GM20000 (cell line): Measurements from ENCODE around the gene CUX1.
"Not testable (repeated sequence)": the region's sequence is repeated elsewhere in the genome, so short reads cannot be mapped to it uniquely, and the experiment has no call there.

Source experiments
- DNase-seq: peaks from one replicate; pipeline ENCODE4 v3.0.0; 2012; ENCODE audit warnings: low spot score
- TF ChIP-seq, protein P1 (sequence below): IDR thresholded peaks from 2 replicates; pipeline ENCODE4 v1.5.1; 2012; ENCODE audit warnings: mild to moderate bottlenecking, control low read depth; ENCODE audit errors: extremely low read depth, missing control alignments

The CUX1 gene

DNA sequence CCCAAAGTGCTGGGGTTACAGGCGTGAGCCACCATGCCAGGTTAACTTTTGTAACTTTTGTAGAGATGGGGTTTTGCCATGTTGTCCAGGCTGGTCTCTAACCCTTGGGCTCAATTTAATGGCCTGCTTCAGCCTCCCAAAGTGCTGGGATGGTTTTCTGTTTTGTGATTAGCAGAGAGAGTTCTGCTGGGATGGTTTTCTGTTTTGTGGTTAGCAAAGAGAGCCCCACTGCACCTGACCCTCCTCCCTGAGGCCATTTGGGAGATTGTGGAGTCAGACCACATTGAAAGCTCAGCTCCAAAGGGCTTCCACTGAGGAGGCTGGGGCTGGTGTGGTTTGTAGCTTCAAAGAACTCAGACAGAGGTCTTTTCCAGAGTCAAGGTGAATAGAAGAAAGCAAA, 29.6 kb upstream of the CUX1 start:
- DNase-seq = no peak

DNA sequence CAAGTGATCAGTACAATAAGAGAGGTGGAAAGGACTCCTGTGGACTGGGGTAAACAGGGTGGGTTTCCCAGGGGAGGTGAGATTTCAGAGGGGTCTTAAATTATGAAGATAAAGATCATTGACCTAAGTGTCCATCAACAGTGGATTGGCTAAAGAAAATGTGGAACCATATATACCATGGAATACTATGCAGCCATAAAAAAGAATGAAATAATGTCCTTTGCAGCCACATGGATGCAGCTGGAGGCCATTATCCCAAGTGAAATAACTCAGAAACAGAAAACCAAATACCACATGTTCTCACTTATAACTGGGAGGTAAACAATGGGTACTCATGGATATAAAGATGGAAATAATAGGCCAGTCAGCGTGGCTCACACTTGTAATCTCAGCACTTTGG, 28.9 kb upstream of the CUX1 start:
- DNase-seq = no peak
- TF ChIP-seq, protein P1, sequence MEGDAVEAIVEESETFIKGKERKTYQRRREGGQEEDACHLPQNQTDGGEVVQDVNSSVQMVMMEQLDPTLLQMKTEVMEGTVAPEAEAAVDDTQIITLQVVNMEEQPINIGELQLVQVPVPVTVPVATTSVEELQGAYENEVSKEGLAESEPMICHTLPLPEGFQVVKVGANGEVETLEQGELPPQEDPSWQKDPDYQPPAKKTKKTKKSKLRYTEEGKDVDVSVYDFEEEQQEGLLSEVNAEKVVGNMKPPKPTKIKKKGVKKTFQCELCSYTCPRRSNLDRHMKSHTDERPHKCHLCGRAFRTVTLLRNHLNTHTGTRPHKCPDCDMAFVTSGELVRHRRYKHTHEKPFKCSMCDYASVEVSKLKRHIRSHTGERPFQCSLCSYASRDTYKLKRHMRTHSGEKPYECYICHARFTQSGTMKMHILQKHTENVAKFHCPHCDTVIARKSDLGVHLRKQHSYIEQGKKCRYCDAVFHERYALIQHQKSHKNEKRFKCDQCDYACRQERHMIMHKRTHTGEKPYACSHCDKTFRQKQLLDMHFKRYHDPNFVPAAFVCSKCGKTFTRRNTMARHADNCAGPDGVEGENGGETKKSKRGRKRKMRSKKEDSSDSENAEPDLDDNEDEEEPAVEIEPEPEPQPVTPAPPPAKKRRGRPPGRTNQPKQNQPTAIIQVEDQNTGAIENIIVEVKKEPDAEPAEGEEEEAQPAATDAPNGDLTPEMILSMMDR = no peak

More for the DNA sequence above, 29.6 kb upstream of the CUX1 start:
- TF ChIP-seq, protein P1 = no peak

- TF ChIP-seq, protein P1 = no peak
These were observed 26.7 kb upstream of the CUX1 start for GRCh38 chr7:101790566-101791293.

DNA sequence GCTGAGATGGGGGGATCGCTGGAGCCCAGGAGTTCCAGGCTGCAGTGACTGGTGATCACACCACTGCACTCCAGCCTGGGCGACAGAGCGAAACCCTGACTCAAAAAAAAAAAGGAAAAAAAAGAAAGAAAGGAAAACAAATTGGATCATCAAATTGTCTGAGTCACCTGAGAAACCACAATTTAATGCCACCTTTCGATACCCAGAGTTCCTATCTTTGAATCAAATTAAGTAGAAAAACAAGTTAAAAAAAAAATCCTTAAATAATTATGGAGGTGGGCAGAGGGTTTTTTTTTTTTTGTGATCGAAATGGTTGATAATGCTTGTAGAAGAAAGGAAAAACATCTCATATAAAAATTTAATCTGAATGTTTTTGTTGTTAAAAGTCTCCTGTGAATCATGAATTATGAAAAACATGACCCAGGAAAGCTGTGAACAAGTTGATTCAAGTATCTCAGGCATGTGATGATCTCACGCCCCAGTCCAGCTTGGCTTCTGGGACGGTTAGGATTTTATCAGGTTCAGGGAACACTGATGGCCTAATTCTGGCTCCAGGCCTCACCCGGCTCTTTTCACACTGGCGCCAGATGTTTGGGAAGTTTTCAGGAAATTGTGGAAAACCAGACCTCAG, 25.3 kb upstream of the CUX1 start:
- no peak for DNase-seq
- TF ChIP-seq, protein P1 = no peak

More at GRCh38 chr7:101790566-101791293, 26.7 kb upstream of the CUX1 start:
- DNase-seq = no peak

GRCh38 chr7:101792682-101793071, 24.7 kb upstream of the CUX1 start:
- not testable (repeated sequence) for DNase-seq

- TF ChIP-seq, protein P1 = no peak
- DNase-seq = no peak
These were observed 22.0 kb upstream of the CUX1 start for GRCh38 chr7:101795461-101795860.

DNA sequence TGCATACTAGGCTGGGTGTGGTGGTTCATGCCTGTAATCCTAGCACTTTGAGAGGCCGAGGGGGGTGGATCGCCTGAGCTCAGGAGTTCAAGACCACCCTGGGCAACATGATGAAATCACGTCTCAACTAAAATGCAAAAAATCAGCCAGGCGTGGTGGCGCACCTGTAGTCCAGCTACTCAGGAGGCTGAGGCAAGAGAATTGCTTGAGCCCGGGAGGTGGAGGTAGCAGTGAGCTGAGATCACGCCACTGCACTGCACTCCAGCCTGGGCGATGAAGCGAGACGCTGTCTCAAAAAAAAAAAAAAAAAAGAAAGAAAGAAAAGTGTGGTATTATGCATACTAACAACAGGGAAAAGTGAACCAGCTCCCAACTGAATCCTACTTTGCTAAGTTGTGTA, 19.3 kb upstream of the CUX1 start:
- not testable (repeated sequence) for DNase-seq

GRCh38 chr7:101803203-101804087, 14.0 kb upstream of the CUX1 start:
- no peak for DNase-seq
- TF ChIP-seq, protein P1 = no peak
